HEK293 (cell line): ENCODE measurements around the gene ACTA2.

Experiments used
- CTCF ChIA-PET: fragments of 350-600 bp; formaldehyde crosslinking; extraction: SDS; loops from one replicate; lab custom pipeline; 2021; ENCODE audit warnings: antibody characterized with exemption; lab: Yijun Ruan, JAX
- POLR2A ChIA-PET: fragments of 300-600 bp; formaldehyde crosslinking; extraction: SDS; loops from one replicate; lab custom pipeline; 2020; ENCODE audit warnings: antibody characterized with exemption, inconsistent platforms; lab: Yijun Ruan, JAX
- H3K27ac ChIP-seq: fragments of 200-500 bp; sonication (Bioruptor generic); 2 replicates; pipeline ENCODE4 v1.5.1; 2014; ENCODE audit warnings: low read depth, low read length, control low read depth, inconsistent platforms; ENCODE audit errors: extremely low read depth
- H3K36me3 ChIP-seq, 2 experiments: fragments of 200-500 bp in 1 of 2; sonication (Bioruptor generic) in 1 of 2; 1 replicate in 1 of 2; 2 replicates in 1 of 2; pipeline ENCODE4 v1.5.1; 2014 to 2017; ENCODE audit warnings: inconsistent platforms in 2 of 2, low read length in 2 of 2; ENCODE audit not compliant: control insufficient read depth in 2 of 2, insufficient read depth in 1 of 2
- H3K4me1 ChIP-seq: fragments of 200-500 bp; sonication (Bioruptor generic); 2 replicates; pipeline ENCODE4 v1.5.1; 2014; ENCODE audit warnings: mild to moderate bottlenecking, low read length, inconsistent platforms; ENCODE audit not compliant: control insufficient read depth, insufficient read depth
- H3K4me3 ChIP-seq: 2 replicates; pipeline ENCODE4 v1.5.1; 2011; ENCODE audit warnings: low read depth, mild to moderate bottlenecking, control low read depth, low read length, moderate library complexity
- H3K9me3 ChIP-seq: fragments of 200-500 bp; sonication (Bioruptor generic); 2 replicates; pipeline ENCODE4 v1.5.1; 2014; ENCODE audit warnings: low read depth, low read length, inconsistent platforms; ENCODE audit not compliant: control insufficient read depth, insufficient read depth
- EGR2 ChIP-seq: fragments of 450-650 bp; formaldehyde crosslinking; IDR thresholded peaks from 2 replicates; pipeline ENCODE4 v1.5.1; 2016; ENCODE audit warnings: low read depth, missing biosample characterization, missing genetic modification characterization
- GLIS2 ChIP-seq: fragments of 450-650 bp; formaldehyde crosslinking; IDR thresholded peaks from 2 replicates; pipeline ENCODE4 v1.5.1; 2016; ENCODE audit warnings: missing biosample characterization, missing genetic modification characterization
- HOXC10 ChIP-seq: sonication (generic); formaldehyde crosslinking; IDR thresholded peaks from 2 replicates; pipeline ENCODE4 v1.8.1; 2023; ENCODE audit warnings: mild to moderate bottlenecking, missing genetic modification reagents
- MZF1 ChIP-seq: fragments of 450-650 bp; formaldehyde crosslinking; IDR thresholded peaks from 2 replicates; pipeline ENCODE4 v1.5.1; 2017; ENCODE audit warnings: missing biosample characterization, missing genetic modification characterization, borderline replicate concordance
- PRDM10 ChIP-seq: fragments of 450-650 bp; formaldehyde crosslinking; IDR thresholded peaks from 2 replicates; pipeline ENCODE4 v1.5.1; 2016; ENCODE audit warnings: missing biosample characterization, missing genetic modification characterization
- ZIC2 ChIP-seq: fragments of 450-650 bp; formaldehyde crosslinking; IDR thresholded peaks from 2 replicates; pipeline ENCODE4 v1.5.1; 2016; ENCODE audit warnings: missing biosample characterization, missing genetic modification characterization
- ZNF121 ChIP-seq: fragments of 450-650 bp; formaldehyde crosslinking; IDR thresholded peaks from 2 replicates; pipeline ENCODE4 v1.5.1; 2016; ENCODE audit warnings: missing biosample characterization, missing genetic modification characterization
- ZNF184 ChIP-seq: fragments of 450-650 bp; IDR thresholded peaks from 2 replicates; pipeline ENCODE4 v1.5.1; 2018; ENCODE audit warnings: missing biosample characterization, mild to moderate bottlenecking, missing genetic modification characterization
- ZNF248 ChIP-seq: fragments of 450-650 bp; formaldehyde crosslinking; IDR thresholded peaks from 2 replicates; pipeline ENCODE4 v1.5.1; 2017; ENCODE audit warnings: missing biosample characterization, missing genetic modification characterization
- ZNF26 ChIP-seq: fragments of 450-650 bp; formaldehyde crosslinking; IDR thresholded peaks from 2 replicates; pipeline ENCODE4 v1.5.1; 2016; ENCODE audit warnings: missing biosample characterization, missing genetic modification characterization
- ZNF302 ChIP-seq: fragments of 450-650 bp; formaldehyde crosslinking; IDR thresholded peaks from 2 replicates; pipeline ENCODE4 v1.5.1; 2016; ENCODE audit warnings: missing biosample characterization, missing genetic modification characterization, low read depth
- ZNF555 ChIP-seq: fragments of 450-650 bp; formaldehyde crosslinking; conservative IDR thresholded peaks from 2 replicates; pipeline ENCODE4 v1.5.1; 2017; ENCODE audit warnings: missing biosample characterization, mild to moderate bottlenecking, missing genetic modification characterization, inconsistent platforms
- ZNF629 ChIP-seq: fragments of 450-650 bp; formaldehyde crosslinking; IDR thresholded peaks from 2 replicates; pipeline ENCODE4 v1.5.1; 2017; ENCODE audit warnings: missing biosample characterization, missing genetic modification characterization
- ZNF658 ChIP-seq: fragments of 450-650 bp; formaldehyde crosslinking; IDR thresholded peaks from 2 replicates; pipeline ENCODE4; 2016; ENCODE audit warnings: missing biosample characterization, missing genetic modification characterization
- ZNF776 ChIP-seq: fragments of 450-650 bp; formaldehyde crosslinking; IDR thresholded peaks from 2 replicates; pipeline ENCODE4 v1.5.0; 2017; ENCODE audit warnings: missing biosample characterization, missing genetic modification characterization, borderline replicate concordance
- ZSCAN23 ChIP-seq: fragments of 450-650 bp; formaldehyde crosslinking; IDR thresholded peaks from 2 replicates; pipeline ENCODE4 v1.5.1; 2016; ENCODE audit warnings: missing biosample characterization, missing genetic modification characterization
- TF ChIP-seq, protein P1 (sequence below): fragments of 450-650 bp; formaldehyde crosslinking; IDR thresholded peaks from 2 replicates; pipeline ENCODE4 v1.5.1; 2016; ENCODE audit warnings: missing biosample characterization, missing genetic modification characterization, low read depth
- TF ChIP-seq, protein P2 (sequence below): fragments of 450-650 bp; formaldehyde crosslinking; IDR thresholded peaks from 2 replicates; pipeline ENCODE4 v1.5.1; 2016; ENCODE audit warnings: missing biosample characterization, missing genetic modification characterization, low read depth
- TF ChIP-seq, protein P3 (sequence below): fragments of 450-650 bp; formaldehyde crosslinking; IDR thresholded peaks from 2 replicates; pipeline ENCODE4 v1.5.1; 2016; ENCODE audit warnings: missing biosample characterization, missing genetic modification characterization
- TF ChIP-seq, protein P4 (sequence below): fragments of 450-650 bp; formaldehyde crosslinking; IDR thresholded peaks from 2 replicates; pipeline ENCODE4 v1.5.1; 2016; ENCODE audit warnings: missing biosample characterization, missing genetic modification characterization
- TF ChIP-seq, protein P5 (sequence below): fragments of 450-650 bp; formaldehyde crosslinking; IDR thresholded peaks from 2 replicates; pipeline ENCODE4 v1.5.1; 2016; ENCODE audit warnings: missing biosample characterization, missing genetic modification characterization

The ACTA2 gene

DNA sequence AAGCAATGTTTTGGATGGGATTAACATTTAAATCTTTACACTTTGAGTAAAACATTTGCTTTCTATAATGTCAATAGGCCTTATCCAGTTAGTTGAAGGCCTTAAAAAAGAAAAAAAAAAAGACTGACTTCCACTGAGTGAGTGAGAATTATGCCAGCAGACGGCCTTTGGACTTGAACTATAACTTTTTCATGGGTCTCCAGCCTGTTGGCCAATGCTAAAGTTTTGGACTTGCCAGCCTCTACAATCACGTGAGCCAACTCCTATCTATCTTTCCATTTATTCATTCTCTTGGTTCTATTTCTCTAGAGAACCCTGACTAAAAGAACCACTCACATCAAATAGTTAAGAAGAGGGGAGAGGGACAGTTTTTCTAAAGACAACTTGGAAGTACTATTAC lies 35.3 kb upstream of the ACTA2 start (continued):
- no peak for TF ChIP-seq ZNF248 (tag by site-specific recombination)

GRCh38 chr10:88987243-88987725 lies 34.7 kb upstream of the ACTA2 start:
- ChIA-PET POLR2A (no interaction called here), CTCF (interaction anchor here (0.6 to 7.4 kb wide), 28 partner anchors 9 to 947 kb away, joined by 3 to 137 read pairs (median 5); partner anchors contain the start of genes CH25H and LIPN)
- Histone ChIP-seq H3K27ac (no peak overlapping the region), H3K36me3 (peaks cover 0 to 3% of the 10 kb centered on the region in 2 experiments; a peak in 1 of 3 replicates), H3K9me3 (no peaks in the 10 kb centered on the region), H3K4me1 (peaks cover 7% of the 10 kb centered on the region), H3K4me3 (no peak overlapping the region)
- TF ChIP-seq, protein P1, sequence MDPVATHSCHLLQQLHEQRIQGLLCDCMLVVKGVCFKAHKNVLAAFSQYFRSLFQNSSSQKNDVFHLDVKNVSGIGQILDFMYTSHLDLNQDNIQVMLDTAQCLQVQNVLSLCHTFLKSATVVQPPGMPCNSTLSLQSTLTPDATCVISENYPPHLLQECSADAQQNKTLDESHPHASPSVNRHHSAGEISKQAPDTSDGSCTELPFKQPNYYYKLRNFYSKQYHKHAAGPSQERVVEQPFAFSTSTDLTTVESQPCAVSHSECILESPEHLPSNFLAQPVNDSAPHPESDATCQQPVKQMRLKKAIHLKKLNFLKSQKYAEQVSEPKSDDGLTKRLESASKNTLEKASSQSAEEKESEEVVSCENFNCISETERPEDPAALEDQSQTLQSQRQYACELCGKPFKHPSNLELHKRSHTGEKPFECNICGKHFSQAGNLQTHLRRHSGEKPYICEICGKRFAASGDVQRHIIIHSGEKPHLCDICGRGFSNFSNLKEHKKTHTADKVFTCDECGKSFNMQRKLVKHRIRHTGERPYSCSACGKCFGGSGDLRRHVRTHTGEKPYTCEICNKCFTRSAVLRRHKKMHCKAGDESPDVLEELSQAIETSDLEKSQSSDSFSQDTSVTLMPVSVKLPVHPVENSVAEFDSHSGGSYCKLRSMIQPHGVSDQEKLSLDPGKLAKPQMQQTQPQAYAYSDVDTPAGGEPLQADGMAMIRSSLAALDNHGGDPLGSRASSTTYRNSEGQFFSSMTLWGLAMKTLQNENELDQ: no peak
- TF ChIP-seq, protein P2, sequence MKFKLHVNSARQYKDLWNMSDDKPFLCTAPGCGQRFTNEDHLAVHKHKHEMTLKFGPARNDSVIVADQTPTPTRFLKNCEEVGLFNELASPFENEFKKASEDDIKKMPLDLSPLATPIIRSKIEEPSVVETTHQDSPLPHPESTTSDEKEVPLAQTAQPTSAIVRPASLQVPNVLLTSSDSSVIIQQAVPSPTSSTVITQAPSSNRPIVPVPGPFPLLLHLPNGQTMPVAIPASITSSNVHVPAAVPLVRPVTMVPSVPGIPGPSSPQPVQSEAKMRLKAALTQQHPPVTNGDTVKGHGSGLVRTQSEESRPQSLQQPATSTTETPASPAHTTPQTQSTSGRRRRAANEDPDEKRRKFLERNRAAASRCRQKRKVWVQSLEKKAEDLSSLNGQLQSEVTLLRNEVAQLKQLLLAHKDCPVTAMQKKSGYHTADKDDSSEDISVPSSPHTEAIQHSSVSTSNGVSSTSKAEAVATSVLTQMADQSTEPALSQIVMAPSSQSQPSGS: no peak
- no peak for TF ChIP-seq HOXC10 (CRISPR knock-in tag)
- TF ChIP-seq EGR2 (tag by site-specific recombination): no peak
- TF ChIP-seq ZIC2 (tag by site-specific recombination): no peak
- no peak for TF ChIP-seq ZNF26 (tag by site-specific recombination)
- TF ChIP-seq ZNF629 (tag by site-specific recombination): no peak
- TF ChIP-seq ZNF302 (tag by site-specific recombination): no peak
- TF ChIP-seq, protein P3, sequence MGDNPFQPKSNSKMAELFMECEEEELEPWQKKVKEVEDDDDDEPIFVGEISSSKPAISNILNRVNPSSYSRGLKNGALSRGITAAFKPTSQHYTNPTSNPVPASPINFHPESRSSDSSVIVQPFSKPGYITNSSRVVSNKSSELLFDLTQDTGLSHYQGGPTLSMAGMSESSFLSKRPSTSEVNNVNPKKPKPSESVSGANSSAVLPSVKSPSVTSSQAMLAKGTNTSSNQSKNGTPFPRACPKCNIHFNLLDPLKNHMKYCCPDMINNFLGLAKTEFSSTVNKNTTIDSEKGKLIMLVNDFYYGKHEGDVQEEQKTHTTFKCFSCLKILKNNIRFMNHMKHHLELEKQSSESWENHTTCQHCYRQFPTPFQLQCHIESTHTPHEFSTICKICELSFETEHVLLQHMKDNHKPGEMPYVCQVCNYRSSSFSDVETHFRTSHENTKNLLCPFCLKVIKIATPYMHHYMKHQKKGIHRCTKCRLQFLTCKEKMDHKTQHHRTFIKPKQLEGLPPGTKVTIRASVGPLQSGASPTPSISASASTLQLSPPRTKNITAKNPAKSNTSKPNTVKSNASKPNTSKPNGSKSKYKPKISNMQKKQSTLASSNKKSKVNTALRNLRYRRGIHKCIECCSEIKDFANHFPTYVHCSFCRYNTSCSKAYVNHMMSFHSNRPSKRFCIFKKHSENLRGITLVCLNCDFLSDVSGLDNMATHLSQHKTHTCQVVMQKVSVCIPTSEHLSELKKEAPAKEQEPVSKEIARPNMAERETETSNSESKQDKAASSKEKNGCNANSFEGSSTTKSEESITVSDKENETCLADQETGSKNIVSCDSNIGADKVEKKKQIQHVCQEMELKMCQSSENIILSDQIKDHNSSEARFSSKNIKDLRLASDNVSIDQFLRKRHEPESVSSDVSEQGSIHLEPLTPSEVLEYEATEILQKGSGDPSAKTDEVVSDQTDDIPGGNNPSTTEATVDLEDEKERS (tag by site-specific recombination): no peak
- no peak for TF ChIP-seq GLIS2 (tag by site-specific recombination)
- TF ChIP-seq, protein P4, sequence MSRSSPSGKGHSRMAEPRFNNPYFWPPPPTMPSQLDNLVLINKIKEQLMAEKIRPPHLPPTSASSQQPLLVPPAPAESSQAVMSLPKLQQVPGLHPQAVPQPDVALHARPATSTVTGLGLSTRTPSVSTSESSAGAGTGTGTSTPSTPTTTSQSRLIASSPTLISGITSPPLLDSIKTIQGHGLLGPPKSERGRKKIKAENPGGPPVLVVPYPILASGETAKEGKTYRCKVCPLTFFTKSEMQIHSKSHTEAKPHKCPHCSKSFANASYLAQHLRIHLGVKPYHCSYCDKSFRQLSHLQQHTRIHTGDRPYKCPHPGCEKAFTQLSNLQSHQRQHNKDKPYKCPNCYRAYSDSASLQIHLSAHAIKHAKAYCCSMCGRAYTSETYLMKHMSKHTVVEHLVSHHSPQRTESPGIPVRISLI (tag by site-specific recombination): no peak
- no peak for TF ChIP-seq ZNF121
- no peak for TF ChIP-seq ZNF184
- no peak for TF ChIP-seq ZNF658 (tag by site-specific recombination)
- TF ChIP-seq, protein P5, sequence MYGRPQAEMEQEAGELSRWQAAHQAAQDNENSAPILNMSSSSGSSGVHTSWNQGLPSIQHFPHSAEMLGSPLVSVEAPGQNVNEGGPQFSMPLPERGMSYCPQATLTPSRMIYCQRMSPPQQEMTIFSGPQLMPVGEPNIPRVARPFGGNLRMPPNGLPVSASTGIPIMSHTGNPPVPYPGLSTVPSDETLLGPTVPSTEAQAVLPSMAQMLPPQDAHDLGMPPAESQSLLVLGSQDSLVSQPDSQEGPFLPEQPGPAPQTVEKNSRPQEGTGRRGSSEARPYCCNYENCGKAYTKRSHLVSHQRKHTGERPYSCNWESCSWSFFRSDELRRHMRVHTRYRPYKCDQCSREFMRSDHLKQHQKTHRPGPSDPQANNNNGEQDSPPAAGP (tag by site-specific recombination): no peak
- no peak for TF ChIP-seq ZSCAN23 (tag by site-specific recombination)
- no peak for TF ChIP-seq PRDM10 (tag by site-specific recombination)
- no peak for TF ChIP-seq MZF1 (tag by site-specific recombination)
- no peak for TF ChIP-seq ZNF776 (tag by site-specific recombination)
- TF ChIP-seq ZNF555 (tag by site-specific recombination): no peak
